ENCODE data around the gene AP5S1.

DNA sequence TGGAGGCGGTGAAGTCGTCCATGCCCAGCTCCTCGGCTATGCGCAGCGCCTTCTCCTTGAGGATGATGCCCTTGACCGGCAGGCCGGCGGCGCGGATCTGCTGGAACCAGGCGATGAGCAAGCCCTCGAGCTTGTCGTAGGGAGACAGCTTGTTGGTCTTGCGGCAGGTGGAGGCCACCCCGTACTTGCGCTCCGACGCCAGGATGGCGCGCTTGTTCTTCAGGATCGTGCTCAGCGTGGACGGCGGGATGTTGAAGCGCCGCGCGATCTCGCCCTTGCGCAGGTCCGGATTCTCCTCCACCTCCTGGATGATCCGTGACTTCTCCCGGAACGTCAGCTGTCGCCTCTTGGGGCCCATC is 34.2 kb upstream of the AP5S1 start:
- TF ChIP-seq, protein P1, sequence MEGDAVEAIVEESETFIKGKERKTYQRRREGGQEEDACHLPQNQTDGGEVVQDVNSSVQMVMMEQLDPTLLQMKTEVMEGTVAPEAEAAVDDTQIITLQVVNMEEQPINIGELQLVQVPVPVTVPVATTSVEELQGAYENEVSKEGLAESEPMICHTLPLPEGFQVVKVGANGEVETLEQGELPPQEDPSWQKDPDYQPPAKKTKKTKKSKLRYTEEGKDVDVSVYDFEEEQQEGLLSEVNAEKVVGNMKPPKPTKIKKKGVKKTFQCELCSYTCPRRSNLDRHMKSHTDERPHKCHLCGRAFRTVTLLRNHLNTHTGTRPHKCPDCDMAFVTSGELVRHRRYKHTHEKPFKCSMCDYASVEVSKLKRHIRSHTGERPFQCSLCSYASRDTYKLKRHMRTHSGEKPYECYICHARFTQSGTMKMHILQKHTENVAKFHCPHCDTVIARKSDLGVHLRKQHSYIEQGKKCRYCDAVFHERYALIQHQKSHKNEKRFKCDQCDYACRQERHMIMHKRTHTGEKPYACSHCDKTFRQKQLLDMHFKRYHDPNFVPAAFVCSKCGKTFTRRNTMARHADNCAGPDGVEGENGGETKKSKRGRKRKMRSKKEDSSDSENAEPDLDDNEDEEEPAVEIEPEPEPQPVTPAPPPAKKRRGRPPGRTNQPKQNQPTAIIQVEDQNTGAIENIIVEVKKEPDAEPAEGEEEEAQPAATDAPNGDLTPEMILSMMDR (conservative IDR thresholded peaks at IDR 0.05; ENCODE audit: low read depth, low read length), result no peak
- TF ChIP-seq EZH2 (IDR thresholded peaks at IDR 0.05; ENCODE audit: borderline replicate concordance, low read depth, low read length, poor library complexity, severe bottlenecking), result no peak

All from A673 (cell line).